ENCODE results near the gene ITPK1.

ITPK1 gene

DNA sequence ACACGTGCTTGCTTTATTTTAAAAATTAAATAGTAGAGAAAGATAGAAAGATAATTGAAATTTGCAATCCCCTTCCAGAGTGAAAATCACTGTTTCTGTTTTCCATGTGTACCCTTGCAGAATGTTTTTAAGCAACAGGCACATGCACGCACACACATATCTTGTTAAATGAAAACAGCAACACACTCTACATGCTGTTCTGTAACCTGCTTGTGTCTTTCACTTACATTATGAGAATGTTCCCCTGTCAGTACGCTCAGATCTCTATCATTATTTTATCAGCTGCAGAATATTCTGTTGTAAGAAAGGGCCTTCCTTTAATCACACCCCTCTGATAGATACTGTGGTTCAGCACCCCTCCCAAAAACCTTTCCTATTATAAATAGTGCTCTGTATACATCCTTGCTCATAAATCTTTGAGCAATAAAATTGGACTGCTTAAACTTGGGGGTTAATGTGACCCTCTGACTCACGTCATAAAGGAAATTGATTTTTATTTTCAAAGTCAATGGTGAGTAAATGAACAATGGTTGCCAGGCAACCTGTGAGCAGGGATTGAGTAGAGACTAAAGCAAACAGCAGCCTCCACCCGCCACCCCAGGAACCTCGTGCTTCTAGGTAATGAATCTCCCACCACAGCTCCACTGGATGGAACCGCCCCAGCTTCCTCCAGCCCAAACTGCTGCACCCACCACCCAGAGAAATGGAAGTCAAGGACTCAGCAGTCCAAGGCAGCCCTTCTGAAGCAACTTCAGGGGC lies 224.7 kb downstream of the ITPK1 start:
- no peak for DNase-seq (ENCODE audit: low read depth in 2 of 2)

DNA sequence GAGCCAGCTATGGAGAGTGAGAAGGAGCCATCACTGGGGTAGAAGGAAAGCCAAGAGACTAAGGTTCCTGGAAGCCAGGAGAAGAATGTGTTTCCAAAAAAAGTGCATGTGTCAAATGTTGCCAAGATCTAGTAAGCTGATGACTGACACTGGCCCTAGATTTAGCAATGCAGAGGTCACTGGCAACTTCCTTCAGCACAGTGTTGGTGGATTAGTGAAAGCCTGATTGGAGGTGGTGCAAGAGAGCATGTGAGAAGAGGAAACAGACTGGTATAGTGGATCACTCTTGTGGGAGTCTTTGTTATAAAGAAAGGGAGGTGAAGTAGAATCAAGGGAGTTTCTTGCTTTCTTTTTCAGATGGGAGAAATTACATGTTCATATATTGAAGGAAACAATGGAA lies 226.8 kb downstream of the ITPK1 start:
- DNase-seq (ENCODE audit: low read depth in 2 of 2): no peak

DNA sequence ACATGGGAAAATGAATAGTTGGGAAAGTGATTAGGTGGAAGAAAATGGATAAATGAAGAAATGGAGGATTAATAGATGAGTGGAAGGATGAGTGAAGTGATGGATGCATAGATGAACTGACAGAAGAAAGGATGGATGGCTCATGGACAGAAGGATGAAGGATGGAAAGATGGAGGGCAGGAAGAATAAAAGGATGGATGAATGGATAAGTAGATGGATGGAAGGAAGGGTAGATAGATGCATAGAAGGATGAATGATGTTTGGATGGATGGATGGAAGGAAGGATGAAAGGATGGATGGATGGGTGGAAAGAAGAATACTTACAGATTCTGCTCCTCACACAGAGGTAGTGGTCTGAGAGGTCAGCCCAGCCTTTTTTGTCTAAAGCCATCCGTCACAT lies 228.6 kb downstream of the ITPK1 start:
- no peak for DNase-seq (ENCODE audit: low read depth in 2 of 2)
